H9 (cell line): ENCODE measurements around the gene OR5P2. TPM values are rescaled to one million over a fixed set of nuclear protein-coding genes. Genes with fewer than 3 reads are reported as not detected.

Source experiments
- DNase-seq: peaks from one replicate; pipeline ENCODE4 v3.0.0-alpha.2; 2017
- H2AFZ ChIP-seq: one replicate; pipeline ENCODE4 v1.6.1; 2013; ENCODE audit warnings: mild to moderate bottlenecking, low read length, control low read depth, moderate library complexity
- H2AK5ac ChIP-seq: 2 replicates; pipeline ENCODE4 v1.6.1; 2013; ENCODE audit warnings: low read length, control low read depth, mixed read lengths; ENCODE audit not compliant: insufficient read length
- H2BK120ac ChIP-seq: one replicate; pipeline ENCODE4 v1.6.1; 2013; ENCODE audit warnings: low read depth, mild to moderate bottlenecking, low read length, control low read depth, inconsistent platforms; ENCODE audit not compliant: poor library complexity, severe bottlenecking
- H2BK12ac ChIP-seq: 2 replicates; pipeline ENCODE4 v1.6.1; 2013; ENCODE audit warnings: low read length, control low read depth, mixed read lengths, low read depth; ENCODE audit not compliant: insufficient read length
- H2BK15ac ChIP-seq: 2 replicates; pipeline ENCODE4 v1.6.1; 2013; ENCODE audit warnings: low read depth, low read length, control low read depth
- H2BK20ac ChIP-seq: one replicate; pipeline ENCODE4 v1.6.1; 2013; ENCODE audit warnings: low read depth, mild to moderate bottlenecking, low read length, control low read depth, inconsistent platforms; ENCODE audit not compliant: poor library complexity, severe bottlenecking
- H2BK5ac ChIP-seq: 2 replicates; pipeline ENCODE4 v1.6.1; 2013; ENCODE audit warnings: low read length, control low read depth, mixed read lengths; ENCODE audit not compliant: insufficient read length
- H3K14ac ChIP-seq: 2 replicates; pipeline ENCODE4 v1.6.1; 2013; ENCODE audit warnings: low read length, control low read depth; ENCODE audit not compliant: insufficient read depth
- H3K18ac ChIP-seq: 2 replicates; pipeline ENCODE4 v1.6.1; 2013; ENCODE audit warnings: low read depth, mild to moderate bottlenecking, mixed read lengths, low read length, control low read depth; ENCODE audit not compliant: insufficient read length
- H3K23ac ChIP-seq: 2 replicates; pipeline ENCODE4 v1.6.1; 2013; ENCODE audit warnings: low read length, control low read depth, mixed read lengths, low read depth; ENCODE audit not compliant: insufficient read length
- H3K23me2 ChIP-seq: 2 replicates; pipeline ENCODE4 v1.6.1; 2013; ENCODE audit warnings: low read depth, mild to moderate bottlenecking, mixed read lengths, low read length, control low read depth; ENCODE audit not compliant: insufficient read length, poor library complexity, severe bottlenecking
- H3K27ac ChIP-seq: 2 replicates; pipeline ENCODE4 v1.5.1; 2013; ENCODE audit warnings: low read length, control low read depth, mixed read lengths, low read depth; ENCODE audit not compliant: insufficient read length
- H3K27me3 ChIP-seq: 2 replicates; pipeline ENCODE4 v1.6.1; 2013; ENCODE audit warnings: low read length, control low read depth, inconsistent platforms; ENCODE audit not compliant: insufficient read depth
- H3K4ac ChIP-seq: 2 replicates; pipeline ENCODE4 v1.6.1; 2013; ENCODE audit warnings: low read depth, mild to moderate bottlenecking, control low read depth, inconsistent platforms, low read length, moderate library complexity
- H3K4me1 ChIP-seq: 2 replicates; pipeline ENCODE4 v1.6.1; 2013; ENCODE audit warnings: low read length, control low read depth, inconsistent platforms; ENCODE audit not compliant: insufficient read depth
- H3K4me2 ChIP-seq: 2 replicates; pipeline ENCODE4 v1.6.1; 2013; ENCODE audit warnings: low read length, control low read depth, mixed read lengths; ENCODE audit not compliant: insufficient read length, insufficient read depth
- H3K56ac ChIP-seq: 2 replicates; pipeline ENCODE4 v1.6.1; 2013; ENCODE audit warnings: low read depth, mild to moderate bottlenecking, mixed read lengths, low read length, control low read depth; ENCODE audit not compliant: insufficient read length
- H3K79me1 ChIP-seq: 2 replicates; pipeline ENCODE4 v1.6.1; 2013; ENCODE audit warnings: low read depth, mild to moderate bottlenecking, moderate library complexity, low read length, control low read depth, inconsistent platforms; ENCODE audit not compliant: insufficient read depth, poor library complexity, severe bottlenecking
- H3K79me2 ChIP-seq: 2 replicates; pipeline ENCODE4 v1.6.1; 2013; ENCODE audit warnings: low read length, control low read depth, inconsistent platforms; ENCODE audit not compliant: insufficient read depth
- H3K9ac ChIP-seq: 2 replicates; pipeline ENCODE4 v1.6.1; 2013; ENCODE audit warnings: low read length, control low read depth, mixed read lengths; ENCODE audit not compliant: insufficient read length; ENCODE audit errors: extremely low read depth
- H3K9me3 ChIP-seq: one replicate; pipeline ENCODE4 v1.6.1; 2013; ENCODE audit warnings: low read depth, low read length, inconsistent platforms; ENCODE audit not compliant: control insufficient read depth
- H3T11ph ChIP-seq: one replicate; pipeline ENCODE4 v1.6.1; 2013; ENCODE audit warnings: mild to moderate bottlenecking, low read length, control low read depth, inconsistent platforms
- H4K20me1 ChIP-seq: one replicate; pipeline ENCODE4 v1.6.1; 2013; ENCODE audit not compliant: control insufficient read depth, insufficient read length, insufficient read depth
- H4K5ac ChIP-seq: 2 replicates; pipeline ENCODE4 v1.6.1; 2013; ENCODE audit warnings: low read depth, mild to moderate bottlenecking, mixed read lengths, low read length, control low read depth; ENCODE audit not compliant: insufficient read length
- H4K8ac ChIP-seq: replicated peaks from 2 replicates; pipeline ENCODE4 v1.6.1; 2013; ENCODE audit warnings: low read length, control low read depth, mixed read lengths, low read depth; ENCODE audit not compliant: insufficient read length
- H4K91ac ChIP-seq: 2 replicates; pipeline ENCODE4 v1.6.1; 2013; ENCODE audit warnings: low read depth, mild to moderate bottlenecking, moderate library complexity, mixed read lengths, low read length, control low read depth; ENCODE audit not compliant: insufficient read length
- H3K27ac Mint-ChIP-seq, 3 experiments: 2 replicates in 2 of 3; 3 replicates in 1 of 3; pipeline ENCODE4 v1.8.0; 2020 to 2021; ENCODE audit warnings: mixed read lengths in 3 of 3, mild to moderate bottlenecking in 1 of 3, moderate library complexity in 1 of 3
- H3K27me3 Mint-ChIP-seq: 2 replicates; pipeline ENCODE4 v1.8.0; 2021; ENCODE audit warnings: low read depth, mild to moderate bottlenecking, moderate library complexity, mixed read lengths
- H3K36me3 Mint-ChIP-seq, 3 experiments: 2 replicates in 2 of 3; 3 replicates in 1 of 3; pipeline ENCODE4 v1.8.0; 2020 to 2021; ENCODE audit warnings: low read depth in 3 of 3, mixed read lengths in 3 of 3; ENCODE audit not compliant: insufficient read depth in 1 of 3
- H3K4me1 Mint-ChIP-seq, 2 experiments: 2 replicates each; pipeline ENCODE4 v1.8.0; 2020; ENCODE audit warnings: mixed read lengths in 2 of 2
- H3K4me3 Mint-ChIP-seq, 2 experiments: 2 replicates in 1 of 2; 3 replicates in 1 of 2; pipeline ENCODE4 v1.8.0; 2020 to 2021; ENCODE audit warnings: mild to moderate bottlenecking in 2 of 2, mixed read lengths in 2 of 2, moderate library complexity in 1 of 2
- H3K9me3 Mint-ChIP-seq, 2 experiments: 2 replicates in 1 of 2; 3 replicates in 1 of 2; pipeline ENCODE4 v1.8.0; 2020; ENCODE audit warnings: mild to moderate bottlenecking in 2 of 2, mixed read lengths in 2 of 2, moderate library complexity in 1 of 2
- WGBS: extraction: QIAGEN DNeasy Blood & Tissue Kit; methylation state at CpG from one replicate; pipeline ENCODE4 v1.1.7; 2013; ENCODE audit warnings: missing lambda C conversion rate, low lambda C conversion rate, mixed read lengths; ENCODE audit not compliant: insufficient read length; ENCODE audit errors: extremely low coverage; 5-methylcytosine and 5-hydroxymethylcytosine counted together
- total RNA-seq: library from RNA; stranded (reverse); gene quantifications from 2 replicates; pipeline ENCODE4 v1.2.1, GENCODE V29; 2021
- TF ChIP-seq, protein P1 (sequence below): fragments of 200-600 bp; sonication (generic); conservative IDR thresholded peaks from 3 replicates; pipeline ENCODE4 v1.8.0; 2021; ENCODE audit warnings: antibody characterized with exemption, mild to moderate bottlenecking

The OR5P2 gene
- total RNA-seq, 1 experiment from 2014 or later = not detected

DNA sequence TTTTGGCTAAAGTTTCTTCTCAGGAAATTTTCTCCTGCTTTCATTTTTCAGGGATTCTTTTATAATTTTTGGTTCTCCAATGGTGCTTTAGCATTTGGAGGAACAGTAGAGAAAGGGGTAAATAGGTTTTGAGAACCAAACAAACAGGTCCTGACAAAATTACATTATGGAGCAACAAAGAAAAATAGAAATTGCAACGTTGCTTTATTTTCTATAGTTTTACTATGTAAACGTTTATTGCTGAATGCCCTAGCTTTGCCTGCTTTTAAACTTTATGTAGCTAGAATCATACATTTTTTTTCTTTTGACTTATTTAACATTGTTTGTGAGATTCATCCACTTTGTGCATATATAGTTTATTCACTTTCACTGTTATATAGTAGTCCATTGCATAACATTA is 43.8 kb upstream of the OR5P2 start:
- Mint-ChIP-seq H3K4me3 (no peak overlapping the region), H3K27me3 (peaks cover 1% of the 10 kb centered on the region; the same call in 1 of the 2 replicates), H3K36me3 (no peaks in the 10 kb centered on the region), H3K27ac (no peak overlapping the region), H3K9me3 (no peaks in the 10 kb centered on the region), H3K4me1 (peaks cover 2 to 4% of the 10 kb centered on the region in 2 experiments; a peak in 2 of 4 replicates)
- Histone ChIP-seq H3K4me1 (no peaks in the 10 kb centered on the region), H2BK120ac (no peak overlapping the region), H3K18ac (no peak overlapping the region), H3K27me3 (no peaks in the 10 kb centered on the region), H3T11ph (no peak overlapping the region), H4K20me1 (no peaks in the 10 kb centered on the region), H4K5ac (no peak overlapping the region), H2AK5ac (no peak overlapping the region), H3K56ac (no peak overlapping the region), H3K9ac (no peak overlapping the region), H3K23ac (no peak overlapping the region), H3K27ac (no peak overlapping the region), H2AFZ (no peak overlapping the region), H3K14ac (no peak overlapping the region), H2BK12ac (no peak overlapping the region), H3K4ac (no peak overlapping the region), H2BK20ac (no peak overlapping the region), H4K91ac (no peak overlapping the region), H3K79me2 (no peaks in the 10 kb centered on the region), H4K8ac (no peak overlapping the region), H2BK5ac (no peak overlapping the region), H3K79me1 (no peaks in the 10 kb centered on the region), H2BK15ac (no peak overlapping the region), H3K9me3 (no peaks in the 10 kb centered on the region), H3K23me2 (no peaks in the 10 kb centered on the region), H3K4me2 (no peak overlapping the region)
- no CpG with 5 or more reads among the region's 2 CpGs for WGBS
- no peak for DNase-seq
- TF ChIP-seq, protein P1, sequence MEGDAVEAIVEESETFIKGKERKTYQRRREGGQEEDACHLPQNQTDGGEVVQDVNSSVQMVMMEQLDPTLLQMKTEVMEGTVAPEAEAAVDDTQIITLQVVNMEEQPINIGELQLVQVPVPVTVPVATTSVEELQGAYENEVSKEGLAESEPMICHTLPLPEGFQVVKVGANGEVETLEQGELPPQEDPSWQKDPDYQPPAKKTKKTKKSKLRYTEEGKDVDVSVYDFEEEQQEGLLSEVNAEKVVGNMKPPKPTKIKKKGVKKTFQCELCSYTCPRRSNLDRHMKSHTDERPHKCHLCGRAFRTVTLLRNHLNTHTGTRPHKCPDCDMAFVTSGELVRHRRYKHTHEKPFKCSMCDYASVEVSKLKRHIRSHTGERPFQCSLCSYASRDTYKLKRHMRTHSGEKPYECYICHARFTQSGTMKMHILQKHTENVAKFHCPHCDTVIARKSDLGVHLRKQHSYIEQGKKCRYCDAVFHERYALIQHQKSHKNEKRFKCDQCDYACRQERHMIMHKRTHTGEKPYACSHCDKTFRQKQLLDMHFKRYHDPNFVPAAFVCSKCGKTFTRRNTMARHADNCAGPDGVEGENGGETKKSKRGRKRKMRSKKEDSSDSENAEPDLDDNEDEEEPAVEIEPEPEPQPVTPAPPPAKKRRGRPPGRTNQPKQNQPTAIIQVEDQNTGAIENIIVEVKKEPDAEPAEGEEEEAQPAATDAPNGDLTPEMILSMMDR = no peak
